HG03159 (cell line): ENCODE results near the gene GHRH.

Source experiments
- ATAC-seq: cut with Tn5 transposase; IDR thresholded peaks from one replicate; pipeline ENCODE4 v1.9.1; 2021; ENCODE audit warnings: mild to moderate bottlenecking, moderate library complexity; ENCODE audit not compliant: unreplicated experiment

GHRH gene

GRCh38 chr20:37209193-37209592 lies 52.4 kb downstream of the GHRH start:
- ATAC-seq, result no peak

DNA sequence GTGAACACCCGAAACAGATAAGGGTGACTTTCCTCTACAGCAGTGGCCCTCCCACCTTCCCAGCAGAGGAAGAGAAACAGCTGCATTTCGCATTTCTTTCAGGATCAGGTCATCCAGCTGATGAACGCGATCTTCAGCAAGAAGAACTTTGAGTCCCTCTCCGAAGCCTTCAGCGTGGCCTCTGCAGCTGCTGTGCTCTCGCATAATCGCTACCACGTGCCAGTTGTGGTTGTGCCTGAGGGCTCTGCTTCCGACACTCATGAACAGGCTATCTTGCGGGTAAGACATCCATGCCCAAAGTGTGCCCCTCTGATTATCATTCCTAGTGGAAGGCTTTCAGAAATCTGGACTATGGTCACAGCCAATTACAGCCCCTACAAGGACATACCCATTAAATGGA lies 54.4 kb downstream of the GHRH start:
- no peak for ATAC-seq

- ATAC-seq, result no peak
Measured at GRCh38 chr20:37205794-37206193, 55.8 kb downstream of the GHRH start.

- no peak for ATAC-seq
Measured at GRCh38 chr20:37205130-37205529, 56.5 kb downstream of the GHRH start.

GRCh38 chr20:37204056-37204455 lies 57.6 kb downstream of the GHRH start:
- no peak for ATAC-seq

DNA sequence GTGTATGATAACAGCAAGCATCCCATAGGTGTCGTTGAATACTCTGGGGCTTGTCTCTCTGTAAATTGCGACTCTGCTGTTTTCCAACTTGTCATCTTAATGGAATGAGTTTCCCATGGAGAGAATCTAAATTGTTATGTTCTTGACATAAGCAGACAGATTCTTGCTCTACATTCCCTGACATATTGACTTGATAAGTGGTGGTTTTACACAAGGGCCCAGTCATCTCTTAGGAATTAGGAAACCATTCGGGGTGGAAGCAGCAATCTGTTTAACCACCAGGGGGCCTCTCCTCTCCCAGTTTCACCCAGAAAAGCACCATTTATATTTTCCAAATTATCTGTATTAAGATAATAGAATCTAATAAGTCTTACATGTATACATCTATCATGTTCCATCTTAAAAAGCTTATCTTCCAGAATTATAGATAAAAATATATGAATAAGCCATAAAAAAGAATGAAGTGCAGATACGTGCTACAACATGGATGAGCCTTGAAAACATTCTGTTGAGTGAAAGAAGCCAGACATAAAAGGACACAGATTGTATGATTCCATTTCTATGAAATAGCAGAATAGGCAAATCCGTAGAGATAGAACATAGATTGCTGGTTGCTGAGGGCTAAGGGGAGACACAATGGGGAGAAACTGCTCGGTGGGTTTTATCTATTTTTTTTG lies 59.2 kb downstream of the GHRH start:
- ATAC-seq, result no peak

DNA sequence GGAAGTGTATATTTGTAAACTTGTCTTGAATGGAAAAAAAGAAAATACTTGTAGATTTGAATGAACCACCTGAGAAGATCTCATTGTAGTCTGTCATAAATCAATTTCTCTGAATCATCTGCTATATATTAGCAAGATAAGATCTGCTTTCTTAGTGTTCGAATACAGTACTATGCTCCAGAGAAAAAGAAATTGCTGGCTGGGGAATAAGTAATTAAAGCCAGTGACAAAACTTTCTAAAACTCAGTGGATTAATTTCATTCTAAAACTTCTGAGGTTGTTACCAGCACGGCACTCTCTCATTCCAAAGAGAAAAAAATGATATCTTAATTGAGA lies 59.8 kb downstream of the GHRH start:
- no peak for ATAC-seq
